ENCODE measurements around the gene FAM168A.

FAM168A gene

GRCh38 chr11:73360743-73361369 is 237.1 kb downstream of the FAM168A start:
- no peak for DNase-seq

- no peak for DNase-seq
Observed at GRCh38 chr11:73359930-73360742, 237.8 kb downstream of the FAM168A start.

GRCh38 chr11:73359341-73359740 is 238.6 kb downstream of the FAM168A start:
- no peak for DNase-seq

GRCh38 chr11:73358071-73358470 is 239.8 kb downstream of the FAM168A start:
- no peak for DNase-seq

GRCh38 chr11:73356979-73357860 is 240.7 kb downstream of the FAM168A start:
- no peak for DNase-seq

- no peak for DNase-seq
Observed at GRCh38 chr11:73355109-73355508, 242.8 kb downstream of the FAM168A start.

- DNase-seq: no peak
Observed at GRCh38 chr11:73353422-73353821, 244.5 kb downstream of the FAM168A start.

- peak; percentile 64 for DNase-seq
Observed at GRCh38 chr11:73350908-73351636, 246.8 kb downstream of the FAM168A start.
